HuH-7.5 (cell line): Measurements from ENCODE around the gene PATJ.
"Not testable (repeated sequence)": the region's sequence is repeated elsewhere in the genome, so short reads cannot be mapped to it uniquely, and the experiment has no call there.

Experiments
- DNase-seq: peaks from one replicate; pipeline ENCODE4 v3.0.0; 2011; ENCODE audit warnings: low spot score

PATJ gene, protein sequence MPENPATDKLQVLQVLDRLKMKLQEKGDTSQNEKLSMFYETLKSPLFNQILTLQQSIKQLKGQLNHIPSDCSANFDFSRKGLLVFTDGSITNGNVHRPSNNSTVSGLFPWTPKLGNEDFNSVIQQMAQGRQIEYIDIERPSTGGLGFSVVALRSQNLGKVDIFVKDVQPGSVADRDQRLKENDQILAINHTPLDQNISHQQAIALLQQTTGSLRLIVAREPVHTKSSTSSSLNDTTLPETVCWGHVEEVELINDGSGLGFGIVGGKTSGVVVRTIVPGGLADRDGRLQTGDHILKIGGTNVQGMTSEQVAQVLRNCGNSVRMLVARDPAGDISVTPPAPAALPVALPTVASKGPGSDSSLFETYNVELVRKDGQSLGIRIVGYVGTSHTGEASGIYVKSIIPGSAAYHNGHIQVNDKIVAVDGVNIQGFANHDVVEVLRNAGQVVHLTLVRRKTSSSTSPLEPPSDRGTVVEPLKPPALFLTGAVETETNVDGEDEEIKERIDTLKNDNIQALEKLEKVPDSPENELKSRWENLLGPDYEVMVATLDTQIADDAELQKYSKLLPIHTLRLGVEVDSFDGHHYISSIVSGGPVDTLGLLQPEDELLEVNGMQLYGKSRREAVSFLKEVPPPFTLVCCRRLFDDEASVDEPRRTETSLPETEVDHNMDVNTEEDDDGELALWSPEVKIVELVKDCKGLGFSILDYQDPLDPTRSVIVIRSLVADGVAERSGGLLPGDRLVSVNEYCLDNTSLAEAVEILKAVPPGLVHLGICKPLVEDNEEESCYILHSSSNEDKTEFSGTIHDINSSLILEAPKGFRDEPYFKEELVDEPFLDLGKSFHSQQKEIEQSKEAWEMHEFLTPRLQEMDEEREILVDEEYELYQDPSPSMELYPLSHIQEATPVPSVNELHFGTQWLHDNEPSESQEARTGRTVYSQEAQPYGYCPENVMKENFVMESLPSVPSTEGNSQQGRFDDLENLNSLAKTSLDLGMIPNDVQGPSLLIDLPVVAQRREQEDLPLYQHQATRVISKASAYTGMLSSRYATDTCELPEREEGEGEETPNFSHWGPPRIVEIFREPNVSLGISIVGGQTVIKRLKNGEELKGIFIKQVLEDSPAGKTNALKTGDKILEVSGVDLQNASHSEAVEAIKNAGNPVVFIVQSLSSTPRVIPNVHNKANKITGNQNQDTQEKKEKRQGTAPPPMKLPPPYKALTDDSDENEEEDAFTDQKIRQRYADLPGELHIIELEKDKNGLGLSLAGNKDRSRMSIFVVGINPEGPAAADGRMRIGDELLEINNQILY (N-terminal part only)

DNA sequence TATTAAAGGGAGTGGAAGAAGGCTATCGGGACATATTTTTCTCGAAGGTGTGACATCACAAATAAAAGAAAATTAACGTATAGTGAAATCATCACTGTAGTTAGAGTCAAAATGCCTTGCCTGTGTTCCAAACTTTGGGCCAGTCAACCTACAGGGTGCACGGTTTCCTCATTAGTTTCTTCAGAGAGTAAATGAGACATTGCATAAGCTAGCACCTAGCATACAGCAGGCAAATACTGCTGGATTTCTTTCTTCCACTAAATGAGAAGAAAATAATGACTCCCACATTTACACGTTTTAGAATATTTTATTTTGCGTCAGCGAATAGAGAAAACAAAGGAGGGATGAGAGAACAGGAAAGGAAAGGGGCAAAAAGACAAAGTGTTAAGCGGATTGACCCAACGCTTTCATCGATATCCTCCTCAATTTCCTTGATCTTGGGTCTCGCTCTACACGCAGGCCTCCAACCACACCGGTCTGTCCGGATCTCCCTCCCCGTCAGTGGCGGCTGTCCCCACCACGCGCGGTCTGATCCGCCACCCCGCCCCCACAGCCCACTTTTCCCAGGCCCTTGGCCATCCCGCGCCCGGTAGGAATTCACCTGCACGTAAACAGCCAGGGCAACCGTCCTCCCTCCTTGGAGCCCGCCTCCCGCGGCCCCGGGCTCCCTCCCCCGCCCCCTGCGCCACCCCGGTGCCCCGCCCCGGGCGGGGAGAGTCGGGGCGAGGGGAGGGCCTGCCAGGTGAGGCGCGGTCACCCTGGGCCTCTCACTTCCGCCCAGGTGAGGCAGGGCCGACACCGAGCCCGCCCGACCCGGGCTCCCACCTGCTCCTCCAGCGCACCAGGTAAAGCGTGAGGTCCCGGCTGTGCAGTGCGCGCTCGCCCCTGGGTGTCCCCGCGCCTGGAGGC, at the start of gene PATJ:
Gene PATJ, plus strand, starts transcription at position 770 of the 909 bp plus-strand sequence. CDS start 20,413 bp downstream, outside the sequence.
- DNase-seq = no peak

DNA sequence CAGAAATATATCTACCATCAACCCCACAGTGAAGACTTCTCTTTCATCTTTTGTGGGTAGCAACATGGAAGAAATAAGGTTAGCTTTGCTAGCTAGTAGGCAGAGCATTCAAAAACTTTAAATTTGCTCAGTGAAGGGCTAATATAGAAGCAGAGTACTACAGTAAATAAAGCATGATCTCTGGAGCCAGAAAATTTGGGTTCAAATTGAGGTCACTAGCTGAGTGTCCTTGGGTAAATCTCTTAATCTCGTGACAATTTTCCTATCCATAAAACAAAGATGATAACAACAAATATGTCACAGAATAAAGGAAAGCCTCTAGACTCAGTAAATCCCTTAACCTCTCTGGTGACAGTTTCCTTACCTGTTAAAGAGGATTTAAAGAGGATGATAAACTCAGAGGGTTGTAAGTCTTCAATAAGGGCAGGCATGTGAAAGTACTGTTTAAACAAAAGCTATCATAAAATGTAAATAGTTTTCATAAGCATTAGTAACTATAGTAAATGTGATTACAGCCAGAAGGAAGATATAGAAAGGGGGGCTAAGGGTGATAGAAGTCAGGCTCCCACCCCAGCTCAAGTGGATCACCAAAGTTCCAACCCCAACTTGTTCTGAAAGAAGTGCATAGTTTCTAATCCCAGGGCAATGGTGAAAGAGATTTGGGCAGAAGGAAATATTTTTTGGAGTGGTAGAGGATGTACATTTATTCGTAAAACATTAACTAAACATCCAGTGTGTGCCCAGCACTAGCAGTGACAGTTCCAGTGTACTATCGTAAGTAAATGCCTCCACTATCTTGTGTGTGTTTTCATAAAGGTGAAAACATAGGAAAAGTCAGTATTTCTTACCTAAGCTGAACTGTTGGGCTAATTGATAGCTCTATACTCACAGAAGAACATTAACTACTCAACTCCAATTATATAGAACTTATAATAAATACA, 42.1 kb upstream of the PATJ start:
- DNase-seq = no peak

DNA sequence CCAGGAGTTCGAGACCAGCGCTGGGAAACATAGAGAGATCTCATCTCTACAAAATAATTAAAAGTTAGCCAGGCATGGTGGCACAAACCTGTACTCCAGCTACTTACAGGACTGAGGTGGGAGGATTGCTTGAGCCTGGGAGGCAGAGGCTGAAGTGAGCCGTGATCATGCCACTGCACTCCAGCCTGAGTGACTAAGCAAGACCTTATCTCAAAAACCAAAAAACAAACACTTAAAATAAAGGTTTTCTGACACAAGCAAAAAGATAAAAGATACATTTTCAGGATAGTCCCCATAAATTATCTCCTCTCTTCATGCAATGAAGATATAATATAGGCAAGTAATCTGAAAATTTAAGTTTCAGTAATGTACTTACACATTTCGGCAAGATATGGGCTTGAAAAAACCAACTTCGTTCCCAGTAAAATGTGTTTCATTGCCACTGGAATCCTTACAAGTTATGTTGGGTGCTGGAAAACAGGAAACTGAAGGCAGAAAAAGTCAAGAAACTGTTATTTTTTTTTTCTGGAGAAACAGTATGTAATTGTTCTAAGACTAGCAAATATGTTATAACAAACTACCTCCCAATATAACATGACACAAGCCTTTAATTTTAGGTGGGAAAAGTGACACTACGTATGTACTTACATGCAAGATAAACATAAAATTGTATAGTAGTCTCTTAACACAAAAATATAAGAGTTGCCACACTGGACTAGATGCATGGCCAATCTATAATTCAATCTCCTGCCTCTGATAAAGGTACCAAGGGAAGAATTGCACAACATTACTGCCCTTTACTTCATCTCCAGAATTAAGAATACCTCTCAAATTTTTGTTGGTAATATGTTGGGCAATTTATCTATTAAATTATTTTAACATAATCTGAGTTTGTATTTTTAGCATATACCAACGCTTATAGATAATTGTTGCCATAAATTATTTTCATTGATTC, 33.0 kb upstream of the PATJ start:
- no peak for DNase-seq

DNA sequence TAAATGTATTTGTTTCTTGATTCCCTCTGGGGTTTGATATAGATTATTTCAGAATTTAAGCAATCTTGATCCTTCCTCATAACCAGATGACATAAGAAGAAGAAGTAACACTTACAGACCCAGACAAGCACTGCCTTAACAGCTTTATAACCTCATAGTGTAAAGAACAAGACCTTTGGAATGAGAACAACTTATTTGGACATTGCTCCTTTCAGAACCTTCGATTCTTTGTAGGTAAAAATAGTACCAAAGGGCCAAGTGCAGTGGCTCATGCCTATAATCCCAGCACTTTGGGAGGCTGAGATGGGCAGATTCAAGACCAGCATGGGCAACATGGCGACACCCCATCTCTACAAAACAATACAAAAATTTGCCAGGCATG, 32.4 kb upstream of the PATJ start:
- no peak for DNase-seq

DNA sequence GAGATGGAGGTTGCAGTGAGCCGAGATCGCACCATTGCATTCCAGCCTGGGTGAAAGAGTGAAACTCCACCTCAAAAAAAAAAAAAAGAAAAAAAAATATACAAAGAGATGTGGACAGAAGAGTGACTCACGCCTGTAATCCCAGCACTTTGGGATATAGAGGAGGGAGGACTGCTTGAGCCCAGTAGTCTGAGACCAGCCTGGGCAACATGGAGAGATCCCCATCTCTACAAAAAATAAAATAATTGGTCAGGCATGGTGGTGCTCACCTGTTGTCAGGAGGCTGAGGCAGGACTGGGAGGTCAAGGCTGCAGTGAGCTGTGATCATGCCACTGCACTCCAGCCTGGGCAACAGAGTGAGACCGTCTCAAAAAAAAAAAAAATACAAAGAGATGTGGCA, 31.0 kb upstream of the PATJ start:
- not testable (repeated sequence) for DNase-seq

DNA sequence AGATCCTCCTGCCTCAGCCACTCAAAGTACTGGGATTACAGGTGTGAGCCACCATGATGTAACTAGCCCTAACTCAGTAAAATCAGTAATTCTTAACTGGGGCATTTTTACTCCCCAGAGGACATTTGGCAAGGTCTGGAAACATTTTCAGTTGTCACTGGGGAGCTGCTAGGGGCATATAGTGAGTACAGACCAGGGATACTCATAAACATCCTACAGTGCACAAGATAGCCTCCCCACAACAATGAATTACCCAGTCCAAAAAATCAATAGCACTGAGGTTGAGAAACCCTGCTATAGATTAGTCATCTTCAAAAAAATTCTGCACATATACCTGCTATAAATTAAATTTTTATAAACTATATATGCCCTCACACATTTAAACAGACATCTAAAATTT, 30.3 kb upstream of the PATJ start:
- DNase-seq = no peak

DNA sequence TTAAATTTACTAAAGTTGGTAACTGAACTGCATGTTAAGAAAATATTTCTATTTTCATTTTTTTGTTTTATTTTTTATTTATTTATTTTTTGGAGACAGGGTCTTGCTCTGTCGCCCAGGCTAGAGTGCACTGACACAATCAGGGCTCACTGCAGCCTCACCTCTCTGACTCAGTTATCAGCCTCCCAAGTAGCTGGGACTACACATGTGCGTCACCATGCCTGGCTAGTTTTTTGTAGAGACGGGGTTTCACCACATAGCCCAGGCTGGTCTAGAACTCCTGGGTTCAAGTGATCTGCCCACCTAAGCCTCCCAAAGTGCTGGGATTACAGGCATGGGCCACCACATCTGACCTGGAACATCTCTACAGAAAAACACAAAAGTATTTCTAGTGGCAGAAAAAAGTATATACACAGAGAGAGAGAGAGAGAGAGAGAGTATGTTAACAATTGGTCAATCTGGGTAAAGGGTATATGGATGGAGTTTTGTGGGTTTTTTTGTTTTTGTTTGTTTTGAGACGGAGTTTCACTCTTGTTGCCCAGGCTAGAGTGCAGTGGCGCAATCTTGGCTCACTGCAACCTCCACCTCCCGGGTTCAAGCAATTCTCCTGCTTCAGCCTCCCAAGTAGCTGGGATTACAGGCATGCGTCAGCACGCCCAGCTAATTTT, 23.1 kb upstream of the PATJ start:
- not testable (repeated sequence) for DNase-seq

DNA sequence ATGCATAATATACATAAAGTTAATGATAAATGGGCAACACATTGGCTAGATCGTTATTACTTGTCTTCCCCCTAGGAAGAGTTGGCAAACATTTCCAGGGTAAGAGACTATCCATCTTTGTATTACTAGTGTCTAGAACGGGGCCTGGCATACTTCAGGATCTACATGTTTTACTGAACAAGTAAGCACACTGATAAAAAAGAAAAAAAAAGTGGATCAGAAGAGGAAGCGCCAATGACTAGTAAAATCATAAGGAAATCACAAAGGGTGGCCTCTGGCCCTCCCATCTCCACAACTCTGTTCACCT, 17.8 kb upstream of the PATJ start:
- DNase-seq = no peak

DNA sequence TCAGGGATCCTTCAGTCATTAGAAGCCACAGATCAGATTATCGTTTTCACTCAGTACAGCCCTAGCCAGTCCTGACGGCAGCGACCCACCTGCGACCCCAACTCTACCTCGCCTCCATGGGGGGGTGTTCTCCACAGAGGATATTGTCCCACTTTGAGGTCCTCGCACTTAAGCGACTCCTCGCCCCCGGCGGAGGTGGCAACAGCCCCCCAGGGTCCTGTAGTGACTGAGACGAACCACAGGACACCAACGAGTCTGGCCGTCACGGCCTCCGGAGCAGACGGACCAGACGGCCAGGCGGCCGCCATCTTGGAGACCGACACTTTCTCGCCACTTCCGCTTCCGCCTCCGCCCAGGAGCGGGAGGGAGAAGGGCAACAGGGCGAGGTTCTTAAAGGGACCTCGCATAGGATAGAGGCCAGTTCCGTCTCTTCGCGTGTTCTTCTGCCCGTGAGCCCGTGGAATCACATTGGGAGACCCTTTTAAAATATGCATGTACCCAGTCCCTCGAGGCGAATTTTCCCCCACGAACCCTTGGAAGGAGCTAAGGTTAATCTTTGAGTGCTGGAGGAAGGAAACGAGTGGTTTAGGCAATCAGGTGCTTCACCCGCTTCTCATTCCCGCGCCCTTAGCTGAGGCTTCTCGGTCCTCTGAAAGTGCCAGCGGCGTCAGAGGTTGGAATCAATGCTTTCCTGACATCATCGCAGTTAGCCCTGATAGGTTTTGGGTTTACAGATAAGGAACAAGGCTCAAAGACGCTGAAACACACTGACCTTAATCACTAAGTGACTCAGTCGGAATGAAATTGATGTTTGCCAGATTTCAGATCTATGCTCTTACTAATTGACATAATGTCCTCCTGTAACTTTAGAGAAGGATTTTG, 17.2 kb upstream of the PATJ start, which contains the start of gene TM2D1:
Gene TM2D1, minus strand, starts transcription at position 329 of the 882 bp plus-strand sequence. Its CDS starts 21 bp downstream, at position 308.
- peak; percentile 66 for DNase-seq

DNA sequence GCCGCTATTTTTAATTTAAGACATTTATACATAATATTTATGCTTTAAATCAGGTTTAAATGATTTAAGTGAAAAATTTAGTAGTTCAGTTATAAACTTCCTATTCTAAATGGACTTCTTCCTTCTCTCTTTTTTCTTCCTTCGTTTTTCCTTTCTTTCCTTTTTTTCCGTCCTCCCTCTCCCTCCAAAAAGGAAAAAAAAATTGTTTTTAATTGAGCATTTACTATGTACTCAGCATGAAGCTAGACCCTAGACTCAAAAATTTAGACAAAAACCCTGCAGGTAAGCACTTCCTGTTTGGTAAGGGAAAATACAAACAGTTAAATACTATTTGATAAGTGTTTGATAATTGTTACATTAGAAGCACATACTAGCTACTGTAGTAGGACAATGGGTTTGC, 14.7 kb upstream of the PATJ start:
- no peak for DNase-seq

DNA sequence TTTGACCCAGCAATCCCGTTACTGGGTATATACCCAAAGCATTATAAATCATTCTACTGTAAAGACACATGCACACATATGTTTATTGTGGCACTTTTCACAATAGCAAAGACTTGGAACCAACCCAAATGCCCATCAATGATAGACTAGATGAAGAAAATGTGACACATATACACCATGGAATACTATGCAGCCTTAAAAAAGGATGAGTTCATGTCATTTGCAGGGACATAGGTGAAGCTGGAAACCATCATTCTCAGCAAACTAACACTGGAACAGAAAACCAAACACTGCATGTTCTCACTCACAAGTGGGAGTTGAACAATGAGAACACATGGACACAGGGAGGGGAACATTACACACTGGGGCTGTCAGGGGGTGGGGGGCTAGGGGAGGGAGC, 11.6 kb upstream of the PATJ start:
- not testable (repeated sequence) for DNase-seq

DNA sequence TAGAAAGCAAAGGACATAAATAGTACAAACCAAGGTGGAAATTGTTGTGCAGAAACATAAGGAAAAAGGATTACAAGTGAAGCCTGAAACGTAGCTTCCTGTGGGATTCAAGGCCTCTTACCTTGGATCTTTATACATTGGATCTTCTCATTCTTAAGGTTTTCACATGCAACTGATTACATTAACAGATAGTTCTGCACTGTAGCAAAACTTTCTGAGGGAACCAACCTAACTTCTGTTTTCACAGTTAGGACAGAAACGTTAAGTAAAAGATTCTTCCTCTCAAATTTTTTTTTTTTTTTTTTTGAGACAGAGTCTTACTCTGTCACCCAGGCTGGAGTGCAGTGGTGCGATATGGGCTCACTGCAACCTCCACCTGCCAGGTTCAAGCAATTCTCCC, 9.6 kb upstream of the PATJ start:
- no peak for DNase-seq

DNA sequence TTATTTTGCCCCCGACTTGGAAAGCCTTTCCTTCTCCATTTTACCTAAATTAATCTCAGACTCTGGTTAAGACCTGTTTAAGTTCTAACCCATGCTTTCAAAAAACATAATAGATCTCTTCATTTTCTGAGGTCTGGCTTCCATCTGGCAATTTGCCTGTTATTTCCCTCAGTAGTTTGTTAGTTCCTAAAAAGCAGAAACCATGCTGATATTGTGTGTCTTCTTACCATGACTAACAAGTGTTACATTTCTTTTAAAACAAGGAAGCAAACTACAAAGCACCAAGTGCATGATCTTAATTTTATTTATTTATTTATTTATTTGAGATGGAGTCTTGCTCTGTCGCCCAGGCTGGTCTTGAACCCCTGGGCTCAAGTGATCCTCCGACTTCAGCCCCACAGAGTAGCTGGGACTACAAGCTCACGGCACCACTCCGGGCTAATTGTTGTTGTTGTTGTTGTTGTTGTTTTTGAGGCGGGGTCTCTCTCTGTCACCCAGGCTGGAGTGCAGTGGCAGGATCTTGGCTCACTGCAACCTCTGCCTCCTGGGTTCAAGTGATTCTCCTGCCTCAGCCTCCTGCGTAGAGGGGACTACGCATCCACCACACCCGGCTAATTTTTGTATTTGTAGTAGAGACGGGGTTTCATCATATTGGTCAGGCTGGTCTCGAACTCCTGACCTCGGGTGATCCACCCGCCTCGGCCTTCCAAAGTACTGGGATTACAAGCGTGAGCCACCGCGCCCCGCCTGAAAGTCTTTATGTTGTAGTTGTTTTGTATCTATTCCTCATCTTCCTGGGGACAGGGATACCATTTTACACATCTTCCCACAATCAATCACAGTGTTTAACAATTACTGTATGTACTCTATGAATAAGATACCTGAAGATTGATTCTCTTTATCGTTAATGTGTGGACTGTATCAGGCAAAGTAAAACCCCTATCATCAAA, 1.3 kb upstream of the PATJ start:
- no peak for DNase-seq

DNA sequence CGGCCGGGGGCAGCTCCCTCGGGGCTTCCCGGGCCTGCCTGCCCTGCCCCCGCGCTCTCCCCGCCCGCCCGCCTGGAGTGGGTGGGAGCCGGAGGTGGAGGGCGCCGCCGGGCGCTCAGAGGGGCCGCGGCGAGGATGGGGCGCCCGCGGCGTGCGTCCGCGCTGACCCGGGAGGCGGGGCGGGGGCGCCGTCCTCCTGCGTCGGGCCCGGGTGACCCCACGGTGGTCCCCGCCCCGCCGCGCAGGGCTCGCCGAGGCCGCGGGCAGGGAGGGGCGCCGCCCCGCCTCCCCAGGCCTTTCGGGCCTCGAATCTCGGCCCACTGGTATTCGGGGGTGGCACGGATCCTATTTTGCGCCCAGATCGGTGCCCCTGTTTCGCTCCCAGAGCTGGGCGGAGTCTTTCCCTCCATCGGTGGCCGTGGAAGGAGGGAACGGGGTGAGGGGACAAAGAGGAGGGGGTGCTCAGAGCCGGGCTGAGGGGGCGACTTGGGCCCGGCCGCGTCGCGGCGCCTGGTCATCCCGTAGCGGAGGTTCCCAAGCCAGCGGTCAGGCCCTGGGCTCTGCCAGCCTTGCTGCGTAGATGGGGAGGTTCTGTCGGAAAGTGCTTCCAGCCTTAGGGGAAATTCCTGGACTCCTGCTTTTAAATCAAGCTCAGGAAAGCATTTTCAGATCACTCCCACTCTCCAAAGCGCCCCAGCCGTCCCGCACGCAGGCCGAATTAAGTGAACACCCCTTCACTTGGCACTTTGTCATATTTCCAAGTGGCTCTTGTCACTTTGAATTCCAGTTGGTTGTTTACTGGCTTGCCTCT, 545 bp downstream of the PATJ start:
- DNase-seq = no peak

DNA sequence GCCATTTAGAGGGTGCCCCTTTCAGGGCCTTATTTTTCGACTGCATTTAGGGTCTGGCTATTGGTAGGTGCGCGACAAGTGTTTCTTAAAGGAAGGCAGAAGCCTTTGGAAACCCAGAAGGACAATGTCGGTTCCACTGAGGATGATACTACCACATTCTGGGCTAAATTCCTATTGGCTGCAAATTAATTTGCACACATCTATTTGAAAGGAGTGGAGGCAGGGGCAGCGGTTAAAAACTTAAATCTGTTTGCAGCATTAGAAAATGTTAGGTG, 1.1 kb downstream of the PATJ start:
- DNase-seq = no peak
